ENCODE measurements around the gene OSBPL6. TPM values are rescaled to one million over a fixed set of nuclear protein-coding genes. Genes with fewer than 3 reads are reported as not detected.

Gene OSBPL6
- total and polyA plus RNA-seq, 10 of the 15 experiments (the other 5 are each of a cell fraction or from before 2014, with no cell fraction given) = 0.01 to 0.08 (median 0.03) TPM; not detected in 5

- no peaks in the 10 kb centered on the region for H3K27me3 ChIP-seq (replicated peaks in 1 of 2; ENCODE audit: control insufficient read depth in 2 of 2, insufficient read depth in 2 of 2, low read length in 1 of 2)
- DNase-seq (ENCODE audit: low read depth, low spot score) (no peak), FAIRE-seq (no peak), ATAC-seq (no peak)
- H3K79me2 ChIP-seq (ENCODE audit: control insufficient read depth, insufficient read depth, low read length) = no peaks in the 10 kb centered on the region
- BruUV-seq (replicated peaks) = no TSS peak
- WGBS (ENCODE audit: insufficient coverage, insufficient replicate concordance, low lambda C conversion rate, missing lambda C conversion rate) = 20% methylated on average over 4 of the region's 4 CpGs
- no peaks in the 10 kb centered on the region for H3K36me3 ChIP-seq (ENCODE audit: control insufficient read depth in 2 of 2, insufficient read depth in 2 of 2, low read length in 1 of 2)
- intact Hi-C loops (cut with micrococcal nuclease; ENCODE audit: unreplicated experiment) = no loop called here
- ChIA-PET RAD21 (ENCODE audit: unreplicated experiment) (no interaction called here), POLR2A (no interaction called here), CTCF (interaction anchor here (0.6 to 1.4 kb wide), 3 partner anchors 41 to 262 kb away, joined by 3 to 5 read pairs (median 4); partner anchors contain the start of gene RBM45), SMC1A (ENCODE audit: uncharacterized antibody, unreplicated experiment) (no interaction called here)
- H2AFZ ChIP-seq (ENCODE audit: control insufficient read depth, low read depth, low read length) = no peak overlapping the region
- H3K4me2 ChIP-seq (ENCODE audit: control insufficient read depth, insufficient read depth) = no peak overlapping the region
- no peak overlapping the region for H3K9ac ChIP-seq (ENCODE audit: control insufficient read depth, insufficient read depth, low read length)
- no peak overlapping the region for H3K27ac ChIP-seq (ENCODE audit: control insufficient read depth, insufficient read depth)
- H3K4me3 ChIP-seq = no peak overlapping the region
- no peaks in the 10 kb centered on the region for H4K20me1 ChIP-seq (ENCODE audit: control insufficient read depth, insufficient read depth)
- in situ Hi-C loops (cut with MboI) = no loop called here
- no peak for TF ChIP-seq CEBPB (IDR thresholded peaks at IDR 0.05; ENCODE audit: borderline replicate concordance in 1 of 2, low read depth in 2 of 2, low read length in 2 of 2)
- TF ChIP-seq BCLAF1 (IDR thresholded peaks at IDR 0.05) = no peak
- TF ChIP-seq ATF3 (IDR thresholded peaks at IDR 0.05; ENCODE audit: borderline replicate concordance, extremely low read depth, low read depth, low read length) = no peak
- no peak for TF ChIP-seq ZBTB40 (IDR thresholded peaks at IDR 0.05; ENCODE audit: borderline replicate concordance)
- TF ChIP-seq ZSCAN29 (IDR thresholded peaks at IDR 0.05) = no peak
- no peak for TF ChIP-seq KAT2A (conservative IDR thresholded peaks at IDR 0.05; ENCODE audit: control insufficient read depth, low read depth, low read length)
- TF ChIP-seq JUND (IDR thresholded peaks at IDR 0.05; ENCODE audit: low read depth, low read length) = no peak
- TF ChIP-seq PRDM15 (CRISPR knock-in tag; IDR thresholded peaks at IDR 0.05) = no peak
- H3K9me3 ChIP-seq (replicated peaks; ENCODE audit: control insufficient read depth, insufficient read depth, low read length) = no peaks in the 10 kb centered on the region; the same call in 2 of the 3 replicates
- no peaks in the 10 kb centered on the region for H3K4me1 ChIP-seq (ENCODE audit: control insufficient read depth, insufficient read depth, low read length)
Measured at GRCh38 chr2:178152542-178152941, 41.8 kb upstream of the OSBPL6 start.
